Activated CD4-positive, CD25-positive, alpha-beta regulatory T cell (primary cell): Measurements from ENCODE around the gene CROCC.
"Not testable (repeated sequence)": the region's sequence is repeated elsewhere in the genome, so short reads cannot be mapped to it uniquely, and the experiment has no call there.

Experiments
- DNase-seq, 4 experiments: peaks; one replicate each; lab custom pipeline; 2025; lab: John Stamatoyannopoulos, UW

The CROCC gene

DNA sequence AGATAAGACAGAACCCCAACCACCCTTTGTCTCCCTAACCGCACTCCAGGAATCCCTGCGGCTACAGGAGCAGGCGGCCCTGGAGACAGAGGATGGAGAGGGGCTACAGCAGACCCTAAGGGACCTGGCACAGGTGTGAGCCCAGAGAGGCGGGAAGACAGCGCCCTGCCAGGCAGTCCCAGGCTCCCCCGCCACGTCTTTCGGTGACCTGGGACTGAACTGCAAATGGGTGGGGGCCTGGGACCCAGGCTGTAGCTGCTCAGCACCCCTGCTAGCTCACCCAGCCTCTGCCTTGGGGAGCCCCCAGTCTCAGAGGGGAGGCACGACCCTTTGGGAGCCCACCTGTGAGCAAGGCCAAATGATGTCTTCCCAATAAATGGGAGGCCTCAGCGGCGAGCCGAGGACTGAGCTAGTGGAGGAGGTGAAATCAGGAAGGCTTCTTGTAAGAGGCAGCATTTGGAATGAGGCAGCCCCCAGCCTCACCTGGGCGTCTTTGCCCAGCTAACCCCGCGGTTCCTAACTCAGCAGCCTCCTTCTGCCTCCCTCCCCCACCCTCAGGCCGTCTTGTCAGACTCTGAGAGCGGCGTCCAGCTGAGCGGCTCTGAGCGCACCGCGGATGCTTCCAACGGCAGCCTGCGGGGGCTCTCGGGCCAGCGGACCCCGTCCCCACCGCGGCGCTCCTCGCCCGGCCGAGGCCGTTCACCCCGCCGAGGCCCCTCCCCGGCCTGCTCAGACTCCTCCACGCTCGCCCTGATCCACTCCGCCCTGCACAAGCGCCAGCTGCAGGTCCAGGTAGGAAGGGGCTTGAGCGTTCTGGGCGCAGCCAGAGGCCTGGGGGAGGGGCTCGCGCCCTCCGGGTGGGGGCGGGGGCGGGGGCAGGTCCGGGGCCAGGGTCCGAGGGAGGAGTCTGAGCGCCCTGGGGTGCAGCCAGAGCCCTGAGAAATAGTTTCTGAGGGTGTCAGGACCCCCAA lies 16.9 kb downstream of the CROCC start:
- no peak for DNase-seq

DNA sequence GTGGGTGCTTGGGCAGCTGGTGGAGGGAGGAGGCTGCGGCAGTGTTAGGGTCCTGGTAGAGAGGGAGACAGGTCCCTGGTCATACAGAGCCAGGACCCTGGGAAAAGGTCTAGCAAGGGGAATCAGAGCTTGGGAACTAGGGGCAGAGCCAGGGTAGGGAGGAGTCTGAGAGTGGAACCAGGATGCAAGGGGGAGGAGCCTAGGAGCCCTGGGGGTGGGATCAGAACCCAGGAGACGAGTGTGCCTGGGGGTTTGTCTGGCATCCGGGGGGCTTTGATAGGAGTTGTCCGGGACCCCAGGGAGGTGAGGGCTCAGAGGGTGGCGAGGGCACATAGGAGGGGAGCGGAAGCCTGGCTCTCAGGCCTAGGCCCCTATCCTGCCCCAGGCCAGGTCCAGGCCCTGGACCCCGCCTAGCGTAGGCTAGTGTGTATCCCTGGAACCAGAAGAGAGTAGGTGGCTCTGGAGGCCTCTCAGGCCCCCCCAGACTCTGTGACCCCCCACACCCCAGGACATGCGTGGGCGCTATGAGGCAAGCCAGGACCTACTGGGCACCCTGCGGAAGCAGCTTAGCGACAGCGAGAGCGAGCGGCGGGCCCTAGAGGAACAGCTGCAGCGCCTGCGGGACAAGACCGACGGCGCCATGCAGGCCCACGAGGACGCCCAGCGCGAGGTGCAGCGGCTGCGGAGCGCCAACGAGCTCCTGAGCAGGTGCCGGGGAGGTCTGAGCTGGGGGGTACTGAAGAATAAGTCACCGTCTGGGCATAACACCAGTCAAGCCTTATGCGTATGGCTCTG lies 17.9 kb downstream of the CROCC start:
- not testable (repeated sequence) for DNase-seq

DNA sequence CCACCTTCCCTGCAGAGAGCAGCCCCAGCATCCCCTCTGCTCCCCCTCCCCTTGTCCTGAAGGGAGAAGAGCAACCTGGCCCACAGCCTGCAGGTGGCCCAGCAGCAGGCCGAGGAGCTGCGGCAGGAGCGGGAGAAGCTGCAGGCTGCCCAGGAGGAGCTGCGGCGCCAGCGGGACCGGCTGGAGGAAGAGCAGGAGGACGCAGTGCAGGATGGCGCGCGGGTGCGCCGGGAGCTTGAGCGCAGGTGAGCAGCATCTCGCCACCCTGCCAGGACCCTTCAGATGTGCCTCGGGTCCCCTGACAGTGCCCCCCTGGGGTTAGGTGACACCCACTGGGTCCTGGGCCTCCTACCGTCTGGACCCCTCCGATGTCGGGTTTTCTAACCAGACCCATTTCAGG lies 22.3 kb downstream of the CROCC start:
- DNase-seq: no peak

DNA sequence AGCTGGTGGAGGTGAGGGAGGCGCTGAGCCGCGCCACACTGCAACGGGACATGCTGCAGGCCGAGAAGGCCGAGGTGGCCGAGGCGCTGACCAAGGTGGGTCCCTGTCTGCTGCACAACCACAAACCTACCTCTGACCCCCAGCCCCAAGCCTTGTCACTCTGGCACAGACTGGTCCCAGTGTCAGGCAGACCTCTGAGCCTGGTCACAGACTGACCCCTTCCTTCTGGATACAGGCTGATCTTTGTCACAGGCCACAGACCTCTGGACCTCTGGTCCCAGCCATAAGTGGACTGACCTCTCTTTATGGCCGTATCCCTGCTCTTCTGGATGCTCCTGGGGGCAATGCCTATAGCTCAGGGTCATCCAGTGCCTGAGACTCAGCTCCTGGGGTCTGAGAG lies 23.8 kb downstream of the CROCC start:
- not testable (repeated sequence) for DNase-seq

DNA sequence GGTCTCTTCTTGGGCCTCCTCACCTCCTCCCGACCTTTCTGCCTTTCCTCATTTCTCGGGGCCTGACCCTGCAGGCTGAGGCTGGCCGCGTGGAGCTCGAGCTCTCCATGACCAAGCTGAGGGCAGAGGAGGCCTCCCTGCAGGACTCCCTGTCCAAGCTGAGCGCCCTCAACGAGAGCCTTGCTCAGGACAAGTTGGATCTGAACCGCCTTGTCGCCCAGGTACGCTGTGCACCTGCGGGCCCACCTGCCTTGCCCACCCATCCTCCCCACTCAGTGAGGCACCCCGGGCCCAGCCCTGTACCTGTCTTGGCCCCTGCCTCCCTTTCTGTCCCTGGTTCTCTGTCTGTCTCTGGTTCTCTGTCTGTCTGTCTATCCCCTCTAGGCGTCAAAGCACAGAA lies 24.5 kb downstream of the CROCC start:
- not testable (repeated sequence) for DNase-seq

DNA sequence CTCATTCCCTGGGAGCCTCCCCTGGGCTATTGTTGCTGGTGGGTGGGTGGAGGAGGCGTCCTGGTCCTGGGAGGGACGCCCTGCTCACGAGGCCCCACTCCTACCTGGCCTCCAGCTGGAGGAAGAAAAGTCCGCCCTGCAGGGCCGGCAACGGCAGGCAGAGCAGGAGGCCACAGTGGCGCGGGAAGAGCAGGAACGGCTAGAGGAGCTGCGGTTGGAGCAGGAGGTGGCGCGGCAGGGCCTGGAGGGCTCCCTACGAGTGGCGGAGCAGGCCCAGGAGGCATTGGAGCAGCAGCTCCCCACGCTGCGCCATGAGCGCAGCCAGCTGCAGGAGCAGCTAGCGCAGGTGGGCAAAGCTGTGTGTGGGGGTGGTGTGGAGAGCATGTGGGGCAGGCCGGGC lies 24.9 kb downstream of the CROCC start:
- DNase-seq: no peak

DNA sequence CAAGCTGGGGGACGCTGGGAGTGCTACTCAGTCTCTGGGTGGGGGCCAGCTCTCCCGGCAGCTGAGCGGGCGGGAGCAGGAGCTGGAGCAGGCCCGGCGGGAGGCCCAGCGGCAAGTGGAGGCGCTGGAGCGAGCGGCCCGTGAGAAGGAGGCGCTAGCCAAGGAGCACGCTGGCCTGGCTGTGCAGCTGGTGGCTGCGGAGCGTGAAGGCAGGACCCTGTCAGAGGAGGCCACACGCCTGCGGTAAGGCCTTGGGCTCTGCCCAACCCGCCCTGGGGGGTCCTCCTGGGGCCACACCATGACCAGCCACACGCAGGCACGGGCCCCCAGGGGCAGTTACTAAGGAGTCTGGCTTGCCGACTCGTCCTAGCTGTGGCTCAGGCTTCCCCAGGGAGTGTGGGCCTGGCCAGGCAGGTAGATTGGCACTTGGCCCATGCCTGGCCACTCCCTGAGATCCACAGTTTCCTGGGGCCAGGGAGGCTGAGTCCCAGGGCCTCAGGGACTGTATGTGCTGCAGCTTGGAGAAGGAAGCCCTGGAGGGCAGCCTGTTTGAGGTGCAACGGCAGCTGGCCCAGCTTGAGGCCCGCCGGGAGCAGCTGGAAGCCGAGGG lies 26.7 kb downstream of the CROCC start:
- not testable (repeated sequence) for DNase-seq

DNA sequence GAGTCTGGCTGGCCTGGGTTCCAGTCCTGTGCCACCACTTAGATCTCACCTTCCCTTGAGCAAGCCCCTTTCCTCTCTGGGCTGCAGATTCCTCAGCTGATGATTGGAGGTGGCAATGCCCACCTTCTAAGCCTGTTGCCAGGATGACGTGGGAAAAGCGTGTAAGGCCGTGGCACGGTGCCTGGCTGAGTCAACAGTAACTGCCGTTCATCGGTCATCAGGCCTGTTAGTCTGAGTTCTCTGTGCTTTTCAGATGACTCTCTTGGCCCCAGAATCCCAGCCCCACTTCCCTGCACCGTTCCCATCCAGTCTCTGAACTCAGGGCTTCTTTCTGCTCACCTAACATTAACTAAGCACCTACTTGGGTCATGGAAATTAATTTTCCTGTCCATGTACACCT lies 27.3 kb downstream of the CROCC start:
- DNase-seq: not testable (repeated sequence)

DNA sequence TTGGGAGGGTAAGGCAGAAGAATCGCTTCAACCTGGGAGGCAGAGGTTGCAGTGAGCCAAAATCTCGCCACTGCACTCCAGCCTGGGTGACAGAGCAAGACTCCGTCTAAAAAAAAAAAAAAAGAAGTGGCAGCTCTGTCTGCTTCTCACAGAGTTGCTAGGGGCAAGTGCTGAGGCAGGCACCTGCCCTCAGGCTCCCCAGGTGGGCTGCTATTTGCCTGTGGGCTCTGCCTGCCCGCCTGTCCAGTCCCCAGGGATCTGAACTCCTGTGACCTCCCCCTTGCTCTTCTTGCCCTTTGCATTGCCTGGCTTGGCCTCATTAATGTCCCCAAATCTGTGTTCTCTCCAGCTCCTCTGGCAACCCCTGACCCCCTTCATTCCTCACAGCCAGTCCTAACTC lies 30.6 kb downstream of the CROCC start:
- not testable (repeated sequence) for DNase-seq

DNA sequence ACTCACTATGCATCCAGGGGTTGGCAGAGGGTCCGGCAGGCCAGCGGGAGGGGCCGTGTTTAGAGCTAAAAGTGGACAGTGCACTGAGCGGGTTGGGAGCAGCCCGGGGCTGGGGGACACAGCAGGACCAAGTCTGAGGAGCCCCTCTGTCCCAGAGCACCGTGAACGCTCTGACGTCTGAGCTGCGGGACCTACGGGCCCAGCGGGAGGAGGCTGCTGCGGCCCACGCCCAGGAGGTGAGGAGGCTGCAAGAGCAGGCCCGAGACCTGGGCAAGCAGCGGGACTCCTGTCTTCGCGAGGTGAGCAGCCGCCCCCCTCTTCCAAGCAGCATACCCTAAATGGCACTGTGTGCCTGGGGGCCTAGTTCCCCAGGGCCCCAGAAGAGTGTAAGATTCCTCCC lies 32.8 kb downstream of the CROCC start:
- DNase-seq: no peak

DNA sequence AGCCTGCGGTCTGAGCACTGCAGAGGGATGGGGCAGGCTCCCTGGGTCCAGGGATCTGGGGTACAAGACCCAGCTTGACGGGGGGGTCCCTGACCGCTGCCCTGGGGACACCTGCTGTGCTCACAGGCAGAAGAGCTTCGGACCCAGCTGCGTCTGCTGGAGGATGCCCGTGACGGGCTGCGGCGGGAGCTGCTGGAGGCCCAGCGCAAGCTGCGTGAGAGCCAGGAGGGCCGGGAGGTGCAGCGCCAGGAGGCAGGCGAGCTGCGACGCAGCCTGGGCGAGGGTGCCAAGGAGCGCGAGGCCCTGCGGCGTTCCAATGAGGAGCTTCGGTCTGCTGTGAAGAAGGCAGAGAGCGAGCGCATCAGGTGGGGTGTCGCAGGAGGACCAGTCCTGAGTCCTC lies 33.5 kb downstream of the CROCC start:
- DNase-seq: no peak

DNA sequence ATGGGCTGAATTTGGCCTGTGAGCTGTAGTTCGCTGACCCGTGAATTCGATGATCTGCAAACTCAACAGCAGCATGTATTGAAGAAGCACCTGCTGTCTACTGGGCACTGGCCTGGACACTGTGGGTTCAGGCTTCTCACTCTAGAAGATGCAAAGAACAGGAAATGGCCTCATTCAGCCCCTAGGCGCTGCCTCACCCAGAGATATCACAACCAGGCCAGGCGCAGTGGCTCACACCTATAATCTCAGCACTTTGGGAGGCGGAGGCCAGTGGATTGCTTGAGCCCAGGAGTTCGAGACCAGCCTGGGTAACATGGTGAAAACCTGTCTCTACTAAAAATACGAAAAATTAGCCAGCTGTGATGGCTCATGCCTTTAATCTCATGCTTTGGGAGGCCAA lies 35.0 kb downstream of the CROCC start:
- DNase-seq: no peak

DNA sequence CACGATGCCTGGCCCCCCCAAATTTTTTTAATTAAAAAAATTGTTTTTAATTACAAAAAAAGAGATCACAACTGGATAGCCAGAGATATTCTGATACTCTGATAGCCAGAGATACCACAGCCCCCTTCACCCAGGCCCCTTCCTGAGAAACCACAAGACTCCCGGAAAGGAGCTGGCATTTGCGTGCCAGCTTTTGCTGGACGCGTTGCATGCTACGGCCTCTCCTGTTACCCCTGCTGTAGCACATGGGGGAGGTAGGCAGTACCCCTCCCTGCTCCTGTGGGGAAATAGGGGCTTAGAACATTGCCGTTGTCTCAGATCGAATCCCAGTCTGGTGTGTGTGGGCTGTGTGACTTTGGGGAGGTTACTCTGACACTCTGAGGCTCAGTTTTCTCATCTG lies 36.0 kb downstream of the CROCC start:
- no peak for DNase-seq

DNA sequence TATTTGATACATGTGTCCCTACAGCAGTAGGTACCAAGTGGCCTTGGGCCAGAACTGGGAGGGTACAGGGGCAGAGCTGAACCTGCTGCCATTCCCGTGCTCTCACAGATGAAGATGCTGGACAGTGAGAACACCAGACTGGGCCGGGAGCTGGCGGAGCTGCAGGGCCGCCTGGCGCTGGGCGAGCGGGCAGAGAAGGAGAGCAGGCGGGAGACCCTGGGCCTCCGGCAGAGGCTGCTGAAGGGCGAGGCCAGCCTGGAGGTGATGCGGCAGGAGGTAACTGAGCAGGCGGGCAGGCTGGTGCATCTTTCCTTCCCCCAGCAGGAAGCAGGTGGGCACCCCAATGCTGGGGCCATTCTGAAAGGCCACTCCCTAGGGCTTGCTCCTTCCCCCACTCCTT lies 36.7 kb downstream of the CROCC start:
- no peak for DNase-seq

DNA sequence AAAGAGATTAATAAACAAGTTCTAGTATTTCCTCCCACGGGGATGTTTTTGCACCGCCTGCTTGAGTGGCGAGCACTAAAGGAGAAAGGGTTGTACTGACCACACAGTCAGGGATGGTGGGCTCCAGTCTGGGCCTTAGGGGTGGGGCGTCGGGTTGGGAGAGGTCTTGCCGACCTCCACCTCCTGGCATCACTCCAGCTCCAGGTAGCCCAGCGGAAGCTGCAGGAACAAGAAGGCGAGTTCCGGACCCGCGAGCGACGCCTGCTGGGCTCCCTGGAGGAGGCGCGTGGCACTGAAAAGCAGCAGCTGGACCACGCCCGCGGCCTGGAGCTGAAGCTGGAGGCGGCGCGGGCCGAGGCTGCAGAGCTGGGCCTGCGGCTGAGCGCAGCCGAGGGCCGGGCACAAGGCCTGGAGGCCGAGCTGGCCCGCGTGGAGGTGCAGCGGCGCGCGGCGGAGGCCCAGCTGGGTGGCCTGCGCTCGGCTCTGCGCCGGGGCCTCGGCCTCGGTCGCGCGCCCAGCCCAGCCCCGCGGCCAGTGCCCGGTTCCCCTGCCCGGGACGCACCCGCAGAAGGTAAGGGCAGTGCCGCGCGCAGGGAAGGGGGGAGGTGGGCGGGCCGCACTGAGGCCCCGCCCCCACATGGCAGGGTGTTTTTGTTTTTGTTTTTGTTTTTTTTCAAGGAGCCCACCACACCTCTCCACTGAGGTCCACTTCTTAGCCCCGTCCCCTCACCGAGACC lies 39.0 kb downstream of the CROCC start:
- peak; percentile 61 to 72 (median 66) for DNase-seq

DNA sequence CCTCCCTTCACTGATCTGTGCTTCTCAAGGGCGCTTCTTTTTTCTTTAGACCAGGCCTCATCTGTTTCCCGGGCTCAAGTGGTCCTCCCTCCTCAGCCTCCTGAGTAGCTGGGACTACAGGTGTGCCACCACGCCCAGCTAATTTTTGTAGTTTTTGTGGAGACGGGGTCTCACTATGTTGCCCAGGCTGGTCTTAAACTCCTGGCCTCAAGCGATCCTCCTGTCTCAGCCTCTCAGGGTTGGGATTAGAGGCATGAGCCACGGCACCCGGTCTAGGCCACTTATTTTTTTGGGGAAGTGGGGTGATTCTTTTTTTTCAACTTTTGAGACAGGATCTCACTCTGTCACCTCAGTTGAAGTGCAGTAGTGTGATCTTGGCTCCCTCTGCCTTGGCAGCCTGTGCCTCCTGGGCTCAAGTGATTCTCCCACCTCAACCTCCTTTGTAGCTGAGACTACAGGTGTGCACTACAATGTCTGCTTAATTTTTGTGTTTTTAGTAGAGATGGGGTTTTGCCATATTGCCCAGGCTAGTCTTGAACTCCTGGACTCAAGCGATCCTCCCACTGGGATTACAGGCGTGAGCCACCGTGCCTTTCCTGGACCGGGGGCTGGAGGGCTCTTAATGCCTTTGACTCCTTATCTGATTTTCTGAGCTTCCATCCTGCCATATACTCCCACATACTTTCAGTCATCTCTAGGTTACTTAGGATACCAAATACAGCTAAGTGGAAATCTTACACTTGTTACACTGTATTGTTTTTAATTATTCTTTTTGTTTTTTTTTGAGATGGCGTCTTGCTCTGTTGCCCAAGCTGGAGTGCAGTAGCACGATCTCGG lies 39.8 kb downstream of the CROCC start:
- no peak for DNase-seq

DNA sequence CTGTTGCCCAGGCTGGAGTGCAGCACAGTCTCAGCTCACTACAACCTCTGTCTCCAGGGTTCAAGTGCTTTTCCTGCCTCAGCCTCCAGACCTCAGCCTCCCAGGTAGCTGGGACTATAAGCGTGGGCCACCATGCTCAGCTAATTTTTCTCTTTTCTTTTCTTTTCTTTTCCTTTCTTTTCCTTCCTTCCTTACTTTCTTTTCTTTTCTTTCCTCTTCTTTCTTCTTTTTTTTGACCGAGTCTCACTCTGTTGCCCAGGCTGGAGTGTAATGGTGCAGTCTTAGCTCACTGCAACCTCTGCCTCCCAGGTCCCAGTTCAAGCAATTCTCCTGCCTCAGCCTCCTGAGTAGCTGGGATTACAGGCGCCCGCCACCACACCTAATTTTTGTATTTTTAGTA lies 42.4 kb downstream of the CROCC start:
- not testable (repeated sequence) for DNase-seq

DNA sequence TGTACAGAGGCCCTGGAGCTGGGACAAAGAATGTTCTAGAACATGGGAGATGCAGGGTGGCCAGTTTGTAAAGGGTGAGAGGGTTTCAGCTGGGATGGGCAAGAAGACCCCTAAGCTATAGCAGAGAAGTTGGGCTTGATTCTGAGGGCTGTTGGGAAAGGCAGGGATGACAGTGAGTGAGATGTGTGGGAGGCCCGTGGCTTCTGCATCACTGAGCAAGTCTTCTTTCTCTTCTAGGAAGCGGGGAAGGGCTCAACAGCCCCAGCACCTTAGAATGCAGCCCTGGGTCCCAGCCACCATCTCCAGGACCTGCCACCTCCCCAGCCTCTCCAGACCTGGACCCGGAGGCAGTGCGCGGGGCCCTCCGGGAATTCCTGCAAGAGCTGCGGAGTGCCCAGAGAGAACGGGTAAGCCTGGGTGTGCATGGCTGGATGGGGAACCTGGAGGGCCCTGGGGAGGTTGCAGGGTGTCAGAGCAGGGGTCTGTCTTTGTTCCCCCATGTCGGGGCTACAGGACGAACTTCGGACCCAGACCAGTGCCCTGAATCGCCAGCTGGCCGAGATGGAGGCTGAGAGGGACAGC lies 43.8 kb downstream of the CROCC start:
- no peak for DNase-seq

DNA sequence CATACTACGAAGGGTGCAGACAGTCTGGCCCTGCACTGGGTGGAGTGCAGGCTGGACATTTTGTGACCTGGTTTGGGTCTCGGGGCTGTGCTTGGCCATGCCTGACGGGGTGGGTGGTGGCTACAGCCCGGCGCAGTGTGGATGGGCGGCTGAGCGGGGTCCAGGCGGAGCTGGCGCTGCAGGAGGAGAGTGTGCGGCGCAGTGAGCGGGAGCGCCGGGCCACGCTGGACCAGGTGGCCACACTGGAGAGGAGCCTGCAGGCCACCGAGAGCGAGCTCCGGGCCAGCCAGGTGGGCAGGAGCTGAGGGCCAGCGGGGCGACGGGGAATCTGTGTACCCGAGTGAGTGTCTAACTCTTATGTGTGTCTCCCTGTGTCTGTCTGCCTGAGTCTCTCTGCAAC lies 44.6 kb downstream of the CROCC start:
- no peak for DNase-seq

DNA sequence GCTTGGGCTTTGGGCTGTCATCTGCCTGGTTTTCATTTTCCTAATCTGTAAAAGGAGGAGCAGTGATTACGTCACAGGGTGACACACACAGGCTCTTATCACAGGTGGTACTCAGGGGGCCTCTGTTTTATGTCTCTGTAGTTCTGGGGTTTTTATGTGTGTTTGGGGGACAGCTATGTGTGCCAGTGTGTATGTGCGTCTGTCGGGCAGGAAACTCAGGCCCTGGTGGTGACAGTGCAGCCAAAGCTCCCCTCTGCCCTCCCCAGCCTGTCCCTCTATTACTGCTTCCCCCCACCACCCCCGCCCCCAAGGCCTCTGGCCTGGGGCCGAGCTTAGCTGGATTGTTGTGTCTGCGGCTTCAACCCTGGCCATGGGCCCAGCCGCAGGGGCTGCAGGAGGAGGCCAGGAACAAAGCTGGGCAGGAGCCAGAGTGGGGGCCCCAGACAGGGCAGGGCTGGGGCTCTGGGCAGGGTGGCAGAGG lies 45.4 kb downstream of the CROCC start:
- no peak for DNase-seq
